Measurements from ENCODE around the gene LINC00632.

GRCh38 chrX:140767646-140768045 lies 58.1 kb downstream of the LINC00632 start:
- no peak for TF ChIP-seq CTCF (IDR thresholded peaks at IDR 0.05; ENCODE audit: low read depth, low read length, missing input control)
- TF ChIP-seq YY1 (IDR thresholded peaks at IDR 0.05), result no peak
- TF ChIP-seq, protein P1, sequence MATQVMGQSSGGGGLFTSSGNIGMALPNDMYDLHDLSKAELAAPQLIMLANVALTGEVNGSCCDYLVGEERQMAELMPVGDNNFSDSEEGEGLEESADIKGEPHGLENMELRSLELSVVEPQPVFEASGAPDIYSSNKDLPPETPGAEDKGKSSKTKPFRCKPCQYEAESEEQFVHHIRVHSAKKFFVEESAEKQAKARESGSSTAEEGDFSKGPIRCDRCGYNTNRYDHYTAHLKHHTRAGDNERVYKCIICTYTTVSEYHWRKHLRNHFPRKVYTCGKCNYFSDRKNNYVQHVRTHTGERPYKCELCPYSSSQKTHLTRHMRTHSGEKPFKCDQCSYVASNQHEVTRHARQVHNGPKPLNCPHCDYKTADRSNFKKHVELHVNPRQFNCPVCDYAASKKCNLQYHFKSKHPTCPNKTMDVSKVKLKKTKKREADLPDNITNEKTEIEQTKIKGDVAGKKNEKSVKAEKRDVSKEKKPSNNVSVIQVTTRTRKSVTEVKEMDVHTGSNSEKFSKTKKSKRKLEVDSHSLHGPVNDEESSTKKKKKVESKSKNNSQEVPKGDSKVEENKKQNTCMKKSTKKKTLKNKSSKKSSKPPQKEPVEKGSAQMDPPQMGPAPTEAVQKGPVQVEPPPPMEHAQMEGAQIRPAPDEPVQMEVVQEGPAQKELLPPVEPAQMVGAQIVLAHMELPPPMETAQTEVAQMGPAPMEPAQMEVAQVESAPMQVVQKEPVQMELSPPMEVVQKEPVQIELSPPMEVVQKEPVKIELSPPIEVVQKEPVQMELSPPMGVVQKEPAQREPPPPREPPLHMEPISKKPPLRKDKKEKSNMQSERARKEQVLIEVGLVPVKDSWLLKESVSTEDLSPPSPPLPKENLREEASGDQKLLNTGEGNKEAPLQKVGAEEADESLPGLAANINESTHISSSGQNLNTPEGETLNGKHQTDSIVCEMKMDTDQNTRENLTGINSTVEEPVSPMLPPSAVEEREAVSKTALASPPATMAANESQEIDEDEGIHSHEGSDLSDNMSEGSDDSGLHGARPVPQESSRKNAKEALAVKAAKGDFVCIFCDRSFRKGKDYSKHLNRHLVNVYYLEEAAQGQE (IDR thresholded peaks at IDR 0.05), result no peak
- TF ChIP-seq, protein P2, sequence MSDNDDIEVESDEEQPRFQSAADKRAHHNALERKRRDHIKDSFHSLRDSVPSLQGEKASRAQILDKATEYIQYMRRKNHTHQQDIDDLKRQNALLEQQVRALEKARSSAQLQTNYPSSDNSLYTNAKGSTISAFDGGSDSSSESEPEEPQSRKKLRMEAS (IDR thresholded peaks at IDR 0.05), result no peak
- TF ChIP-seq TAF1 (conservative IDR thresholded peaks at IDR 0.05), result no peak
- TF ChIP-seq ZBTB33 (IDR thresholded peaks at IDR 0.05), result no peak
- no peak for TF ChIP-seq FOXA1 (IDR thresholded peaks at IDR 0.05)
- no peak for TF ChIP-seq FOXA2 (IDR thresholded peaks at IDR 0.05)
- TF ChIP-seq JUND (IDR thresholded peaks at IDR 0.05), result no peak
- no peak for TF ChIP-seq RAD21 (IDR thresholded peaks at IDR 0.05)
- no peak for TF ChIP-seq HNF4G (IDR thresholded peaks at IDR 0.05)
- TF ChIP-seq NR2F2 (IDR thresholded peaks at IDR 0.05), result no peak
- no peak for TF ChIP-seq GABPA (IDR thresholded peaks at IDR 0.05 in 1 of 2, conservative IDR thresholded peaks at IDR 0.05 in 1 of 2)
- TF ChIP-seq SP1 (IDR thresholded peaks at IDR 0.05), result no peak

Data from liver (tissue), 3 donors.